Colonic mucosa (tissue), 4 donors: ENCODE data around the gene SRRM5. TPM values are rescaled to one million over a fixed set of nuclear protein-coding genes. Genes with fewer than 3 reads are reported as not detected.

Experiments
- DNase-seq: peaks from one replicate; pipeline ENCODE4 v3.0.0-alpha.2; 2020
- H3K27ac ChIP-seq: fragments of 200-600 bp; one replicate; pipeline ENCODE4 v1.8.0; 2021
- H3K27me3 ChIP-seq: fragments of 200-600 bp; one replicate; pipeline ENCODE4 v1.8.0; 2021
- H3K36me3 ChIP-seq: fragments of 200-600 bp; one replicate; pipeline ENCODE4 v1.8.0; 2021
- H3K4me1 ChIP-seq: fragments of 200-600 bp; one replicate; pipeline ENCODE4 v1.8.0; 2021; ENCODE audit warnings: mild to moderate bottlenecking
- H3K4me3 ChIP-seq: fragments of 200-600 bp; one replicate; pipeline ENCODE4 v1.8.0; 2021
- H3K9ac ChIP-seq, 2 donors: one replicate each; pipeline ENCODE4 v1.7.0; 2013; ENCODE audit warnings: control low read depth in 2 of 2, low read depth in 2 of 2, low read length in 2 of 2
- H3K9me3 ChIP-seq: fragments of 200-600 bp; one replicate; pipeline ENCODE4 v1.8.0; 2021
- intact Hi-C: fragments of 100-400 bp; cut with DNase I; formaldehyde crosslinking; loops from one replicate; pipeline ENCODE4 v1.14.1; 2022
- total RNA-seq, 2 donors: library from RNA; stranded (reverse); fragmentation: NEBNext Ultra II Directional in 1 of 2; extraction: Animal tissue kit (Norgen Biotek cat#: 25700) in 1 of 2; gene quantifications; one replicate each; pipeline ENCODE4 v1.2.1, GENCODE V29; 2021
- TF ChIP-seq, protein P1 (sequence below): fragments of 200-600 bp; IDR thresholded peaks from one replicate; pipeline ENCODE4 v1.8.0; 2022; ENCODE audit warnings: antibody characterized with exemption, mild to moderate bottlenecking
- donor health status: healthy.
- donor health status: DM: no; HTN: no; CAD: no.
- donor health status: DM: no; HTN: no; CAD: no.

Gene SRRM5
- total RNA-seq, result under 1 TPM; 0.42 to 0.57 TPM

GRCh38 chr19:43611788-43612187 is at the start of gene SRRM5:
Gene SRRM5 (plus strand): TSS chr19:43612088. CDS start chr19:43612122, 34 bp downstream.
- TF ChIP-seq, protein P1, sequence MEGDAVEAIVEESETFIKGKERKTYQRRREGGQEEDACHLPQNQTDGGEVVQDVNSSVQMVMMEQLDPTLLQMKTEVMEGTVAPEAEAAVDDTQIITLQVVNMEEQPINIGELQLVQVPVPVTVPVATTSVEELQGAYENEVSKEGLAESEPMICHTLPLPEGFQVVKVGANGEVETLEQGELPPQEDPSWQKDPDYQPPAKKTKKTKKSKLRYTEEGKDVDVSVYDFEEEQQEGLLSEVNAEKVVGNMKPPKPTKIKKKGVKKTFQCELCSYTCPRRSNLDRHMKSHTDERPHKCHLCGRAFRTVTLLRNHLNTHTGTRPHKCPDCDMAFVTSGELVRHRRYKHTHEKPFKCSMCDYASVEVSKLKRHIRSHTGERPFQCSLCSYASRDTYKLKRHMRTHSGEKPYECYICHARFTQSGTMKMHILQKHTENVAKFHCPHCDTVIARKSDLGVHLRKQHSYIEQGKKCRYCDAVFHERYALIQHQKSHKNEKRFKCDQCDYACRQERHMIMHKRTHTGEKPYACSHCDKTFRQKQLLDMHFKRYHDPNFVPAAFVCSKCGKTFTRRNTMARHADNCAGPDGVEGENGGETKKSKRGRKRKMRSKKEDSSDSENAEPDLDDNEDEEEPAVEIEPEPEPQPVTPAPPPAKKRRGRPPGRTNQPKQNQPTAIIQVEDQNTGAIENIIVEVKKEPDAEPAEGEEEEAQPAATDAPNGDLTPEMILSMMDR, result no peak
- Histone ChIP-seq H3K9me3 (no peaks in the 10 kb centered on the region), H3K4me3 (no peak within 1 kb of the TSS), H3K36me3 (no peaks in the 10 kb centered on the region), H3K27ac (no peak within 1 kb of the TSS), H3K4me1 (no peaks in the 10 kb centered on the region), H3K27me3 (no peaks in the 10 kb centered on the region), H3K9ac (no peak within 1 kb of the TSS)
- no peak for DNase-seq
- intact Hi-C loops, result no loop called here

DNA sequence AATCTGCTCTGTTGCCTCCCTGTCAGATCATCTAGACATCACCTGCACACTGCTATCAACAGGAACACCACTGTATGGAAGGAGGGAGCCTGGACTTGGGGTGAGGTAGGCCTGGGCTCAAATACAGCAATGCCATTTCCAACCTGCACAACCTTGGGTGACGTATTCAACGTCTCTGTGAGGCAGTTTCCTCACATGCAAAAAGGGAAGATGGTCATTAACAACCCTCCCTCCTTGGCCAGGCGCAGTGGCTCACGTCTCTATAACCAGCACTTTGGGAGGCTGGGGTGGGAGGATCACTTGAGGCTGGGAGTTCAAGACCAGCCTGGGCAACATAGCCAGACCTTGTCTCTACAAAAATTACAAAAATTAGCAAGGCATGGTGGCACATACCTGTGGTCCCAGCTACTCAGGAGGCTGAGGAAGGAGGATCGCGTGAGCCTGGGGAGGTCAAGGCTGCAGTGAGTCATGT is 49.6 kb upstream of the SRRM5 start:
- no peaks in the 10 kb centered on the region for H3K4me1 ChIP-seq
- H3K27me3 ChIP-seq, result no peaks in the 10 kb centered on the region
- TF ChIP-seq, protein P1, result no peak
- no peaks in the 10 kb centered on the region for H3K9me3 ChIP-seq
- no peak for DNase-seq
- no peak overlapping the region for H3K9ac ChIP-seq
- no peaks in the 10 kb centered on the region for H3K36me3 ChIP-seq
- H3K27ac ChIP-seq, result peak overlapping the region; percentile 59
- H3K4me3 ChIP-seq, result no peak overlapping the region
- intact Hi-C loops, result no loop called here

DNA sequence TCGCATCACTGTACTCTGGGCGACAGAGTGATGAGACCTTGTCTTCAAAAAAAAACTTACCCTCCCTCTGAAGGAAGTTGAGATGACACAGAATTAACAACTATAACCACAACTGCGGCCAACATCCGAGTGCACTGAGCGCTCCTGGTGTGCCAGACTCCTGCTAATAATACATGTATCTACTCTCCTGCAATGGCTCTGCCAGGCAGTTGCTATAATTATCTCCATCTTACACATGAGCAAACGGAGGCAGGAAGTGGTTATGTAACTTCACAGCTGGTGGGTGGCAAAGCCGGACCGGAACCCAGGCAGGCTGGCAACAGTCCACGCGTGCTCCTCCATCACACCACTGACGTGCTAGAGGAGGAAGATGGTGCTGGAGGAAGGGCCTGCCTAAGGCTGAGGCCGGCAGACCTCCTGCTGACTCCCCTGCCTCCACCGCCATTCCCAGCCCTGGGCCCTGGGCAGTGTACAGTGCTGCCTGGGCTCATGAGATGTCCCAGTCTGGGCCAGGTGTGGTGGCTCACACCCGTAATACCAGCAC is 49.1 kb upstream of the SRRM5 start:
- intact Hi-C loops, result no loop called here
- DNase-seq, result peak; percentile 59
- Histone ChIP-seq H3K9ac (no peak overlapping the region), H3K36me3 (no peaks in the 10 kb centered on the region), H3K27ac (peak overlapping the region; percentile 59), H3K4me1 (no peaks in the 10 kb centered on the region), H3K9me3 (no peaks in the 10 kb centered on the region), H3K27me3 (no peaks in the 10 kb centered on the region), H3K4me3 (no peak overlapping the region)
- TF ChIP-seq, protein P1, result no peak

DNA sequence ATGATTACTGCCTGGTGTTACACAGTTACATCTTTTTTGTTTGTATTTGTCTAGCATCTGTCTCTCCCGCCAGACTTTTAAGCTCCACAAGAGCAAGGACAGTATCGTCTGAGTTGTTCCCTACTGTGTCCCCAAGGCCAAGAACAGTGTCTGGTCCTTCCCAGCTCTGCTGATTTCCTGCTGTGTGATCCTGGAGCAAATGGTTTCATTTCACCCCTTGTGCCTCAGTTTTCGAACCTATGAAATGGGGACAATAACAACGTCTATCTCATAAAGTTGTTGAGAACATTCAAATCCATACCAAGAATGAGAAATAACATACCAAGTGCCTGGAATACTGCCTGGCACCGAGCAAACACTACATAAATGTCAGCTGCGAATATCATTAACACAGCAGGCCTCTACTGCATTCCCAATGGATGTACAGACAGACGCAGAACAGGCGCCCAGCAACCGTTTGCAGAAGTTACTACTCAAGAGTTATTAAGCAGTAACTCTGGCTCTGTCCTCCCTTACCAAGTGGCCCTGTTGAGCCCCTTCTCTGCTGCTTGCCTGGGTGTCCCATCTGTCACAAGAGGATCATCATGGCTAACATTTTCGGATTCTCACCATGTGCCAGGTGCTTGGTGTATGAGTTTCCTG is 48.0 kb upstream of the SRRM5 start:
- H3K27me3 ChIP-seq, result no peaks in the 10 kb centered on the region
- H3K9me3 ChIP-seq, result no peaks in the 10 kb centered on the region
- DNase-seq, result no peak
- H3K27ac ChIP-seq, result no peak overlapping the region
- H3K4me1 ChIP-seq, result no peaks in the 10 kb centered on the region
- no peak overlapping the region for H3K4me3 ChIP-seq
- intact Hi-C loops, result no loop called here
- H3K9ac ChIP-seq, result no peak overlapping the region
- TF ChIP-seq, protein P1, result no peak
- no peaks in the 10 kb centered on the region for H3K36me3 ChIP-seq

- no peak overlapping the region for H3K4me3 ChIP-seq
- intact Hi-C loops, result no loop called here
- no peaks in the 10 kb centered on the region for H3K36me3 ChIP-seq
- no peak for DNase-seq
- H3K27me3 ChIP-seq, result no peaks in the 10 kb centered on the region
- no peak overlapping the region for H3K27ac ChIP-seq
- no peak overlapping the region for H3K9ac ChIP-seq
- H3K4me1 ChIP-seq, result no peaks in the 10 kb centered on the region
- H3K9me3 ChIP-seq, result no peaks in the 10 kb centered on the region
- TF ChIP-seq, protein P1, result no peak
Observed at GRCh38 chr19:43564800-43565199, 47.1 kb upstream of the SRRM5 start.
